Muscle layer of colon (tissue), 2 donors: ENCODE data around the gene SYNPO2.

ENCODE experiments used
- H3K27ac ChIP-seq: one replicate; pipeline ENCODE4 v1.7.0; 2013; ENCODE audit warnings: low read depth, mild to moderate bottlenecking, low read length, moderate library complexity
- H3K27me3 ChIP-seq, 2 donors: one replicate each; pipeline ENCODE4 v1.7.0; 2013; ENCODE audit warnings: low read length in 2 of 2, mild to moderate bottlenecking in 2 of 2; ENCODE audit not compliant: insufficient read depth in 2 of 2, control insufficient read depth in 1 of 2
- H3K36me3 ChIP-seq: one replicate; pipeline ENCODE4 v1.7.0; 2013; ENCODE audit warnings: mild to moderate bottlenecking, low read length; ENCODE audit not compliant: insufficient read depth
- H3K4me1 ChIP-seq: one replicate; pipeline ENCODE4 v1.7.0; 2013; ENCODE audit warnings: mild to moderate bottlenecking, low read length; ENCODE audit not compliant: insufficient read depth
- H3K4me3 ChIP-seq, 2 donors: one replicate each; pipeline ENCODE4 v1.7.0; 2013; ENCODE audit warnings: low read length in 2 of 2, low read depth in 1 of 2, mild to moderate bottlenecking in 1 of 2, moderate library complexity in 1 of 2
- H3K9ac ChIP-seq: one replicate; pipeline ENCODE4 v1.7.0; 2013; ENCODE audit warnings: low read length
- H3K9me3 ChIP-seq: one replicate; pipeline ENCODE4 v1.7.0; 2013; ENCODE audit warnings: mild to moderate bottlenecking, low read length
- donor health status: abdominal sarcoma.
- donor health status: Adenocarcinoma of cecum.

The SYNPO2 gene

DNA sequence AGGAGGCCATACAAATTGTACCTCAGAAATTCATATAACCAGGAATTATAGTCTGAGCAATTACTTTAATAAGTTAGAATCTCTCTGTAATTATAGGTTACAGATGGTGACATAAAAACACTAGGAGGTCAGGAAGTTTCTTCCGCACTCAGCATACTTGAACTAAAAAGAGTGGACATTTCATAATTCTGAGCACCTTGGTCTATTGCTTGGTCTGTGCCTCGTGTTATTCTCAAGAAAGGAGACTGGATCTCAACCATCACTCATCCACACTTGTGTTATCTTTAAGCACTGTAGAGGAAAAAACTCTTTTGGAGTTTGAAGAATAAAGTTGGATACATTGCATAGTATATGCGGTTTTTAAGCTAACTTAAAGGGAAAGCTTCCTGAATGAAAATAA is 91.1 kb downstream of the SYNPO2 start:
- H3K27ac ChIP-seq, result no peak overlapping the region
- H3K4me1 ChIP-seq, result peaks cover 69% of the 10 kb centered on the region
- no peak overlapping the region for H3K9ac ChIP-seq

DNA sequence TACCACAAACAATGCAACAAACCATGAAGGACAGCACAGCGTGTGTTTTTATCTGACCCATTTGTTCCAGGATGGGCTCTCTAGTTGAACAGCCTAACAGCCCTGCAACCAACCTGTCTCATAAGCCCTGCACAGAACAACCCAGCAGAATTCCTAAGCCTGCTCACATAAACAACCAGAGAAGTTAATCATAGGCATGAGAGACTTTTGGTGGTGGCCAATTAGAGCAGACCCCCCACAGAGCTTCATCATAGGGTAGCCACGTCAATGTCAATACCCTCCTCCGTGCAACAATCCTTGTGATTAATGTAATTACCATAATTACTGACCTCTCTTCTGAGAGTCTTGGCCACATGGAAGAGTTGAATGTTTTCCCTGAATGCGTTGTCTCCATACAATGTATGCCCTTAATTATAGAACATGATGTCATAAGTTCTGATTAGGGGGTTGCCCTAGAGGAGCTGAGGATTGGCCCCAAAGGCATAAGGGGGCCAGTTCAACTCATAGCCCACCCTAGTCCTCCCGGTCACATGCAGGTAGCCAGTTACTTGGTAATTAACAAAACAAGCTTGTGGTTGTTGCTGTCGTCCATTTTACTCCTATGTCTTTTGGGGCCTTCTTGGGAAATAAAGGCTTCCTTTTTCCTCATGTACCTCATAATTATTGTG is 92.7 kb downstream of the SYNPO2 start:
- no peaks in the 10 kb centered on the region for H3K9me3 ChIP-seq

More for the DNA sequence above, 91.1 kb downstream of the SYNPO2 start:
- Histone ChIP-seq H3K9me3 (no peaks in the 10 kb centered on the region), H3K4me3 (no peak overlapping the region), H3K27me3 (no peaks in the 10 kb centered on the region), H3K36me3 (no peaks in the 10 kb centered on the region)

DNA sequence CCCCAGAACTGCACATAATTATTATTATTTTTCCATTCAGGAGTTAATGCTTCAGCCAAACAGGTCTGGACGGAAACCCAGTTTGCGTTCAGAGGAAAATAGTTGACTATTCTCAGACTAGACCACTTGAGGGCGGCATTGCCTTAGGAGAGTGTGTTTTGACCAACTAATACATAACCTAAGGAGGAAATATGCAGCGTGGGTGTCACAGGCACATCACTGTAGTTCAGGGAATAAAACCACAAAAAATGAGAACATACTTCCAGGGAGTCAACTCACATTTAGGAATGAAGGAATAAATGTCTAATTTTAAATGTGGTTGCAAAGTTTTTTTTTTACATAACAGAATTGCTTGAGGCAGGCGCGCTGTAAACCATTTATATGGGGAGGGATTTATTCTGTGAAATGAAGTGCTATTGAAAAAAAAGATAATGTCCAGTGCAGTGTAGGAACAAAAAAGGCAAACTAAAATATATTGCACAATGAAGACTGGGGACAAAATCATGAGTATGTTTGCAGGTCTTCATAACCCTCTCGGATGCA is 93.3 kb downstream of the SYNPO2 start:
- no peak overlapping the region for H3K9ac ChIP-seq
- peaks cover 77% of the 10 kb centered on the region for H3K4me1 ChIP-seq
- peak overlapping the region; percentile 65 for H3K27ac ChIP-seq
- no peaks in the 10 kb centered on the region for H3K9me3 ChIP-seq
- H3K4me3 ChIP-seq, result peak overlapping the region in 1 of 2 donors; percentile 6
- no peaks in the 10 kb centered on the region for H3K36me3 ChIP-seq
- no peaks in the 10 kb centered on the region for H3K27me3 ChIP-seq

More for the DNA sequence above, 92.7 kb downstream of the SYNPO2 start:
- Histone ChIP-seq H3K4me3 (no peak overlapping the region), H3K9ac (peak overlapping the region; percentile 21), H3K27ac (peak overlapping the region; percentile 65), H3K27me3 (no peaks in the 10 kb centered on the region), H3K4me1 (peaks cover 72% of the 10 kb centered on the region), H3K36me3 (no peaks in the 10 kb centered on the region)

DNA sequence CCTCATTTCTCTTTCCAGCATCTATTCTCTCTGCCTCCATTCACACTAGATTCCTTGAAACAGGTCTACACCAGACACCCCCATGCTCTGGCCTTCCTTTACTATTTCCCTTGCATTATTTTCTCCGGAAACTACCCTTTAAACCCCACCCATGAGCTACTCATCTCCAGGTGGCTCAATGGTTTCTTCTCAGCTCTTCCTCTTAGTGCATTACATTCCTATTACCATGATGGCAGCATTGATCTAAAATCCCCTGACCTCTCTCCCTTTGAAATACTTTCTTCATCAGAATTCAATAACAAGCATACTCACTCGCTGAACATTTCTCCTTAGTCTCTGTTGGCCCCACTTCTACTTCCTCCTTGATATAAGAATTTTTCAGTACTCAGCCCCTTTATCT is 94.6 kb downstream of the SYNPO2 start:
- Histone ChIP-seq H3K36me3 (no peaks in the 10 kb centered on the region), H3K27ac (peak overlapping the region; percentile 65), H3K27me3 (no peaks in the 10 kb centered on the region), H3K4me3 (no peak overlapping the region), H3K4me1 (peaks cover 83% of the 10 kb centered on the region), H3K9me3 (no peaks in the 10 kb centered on the region), H3K9ac (no peak overlapping the region)

DNA sequence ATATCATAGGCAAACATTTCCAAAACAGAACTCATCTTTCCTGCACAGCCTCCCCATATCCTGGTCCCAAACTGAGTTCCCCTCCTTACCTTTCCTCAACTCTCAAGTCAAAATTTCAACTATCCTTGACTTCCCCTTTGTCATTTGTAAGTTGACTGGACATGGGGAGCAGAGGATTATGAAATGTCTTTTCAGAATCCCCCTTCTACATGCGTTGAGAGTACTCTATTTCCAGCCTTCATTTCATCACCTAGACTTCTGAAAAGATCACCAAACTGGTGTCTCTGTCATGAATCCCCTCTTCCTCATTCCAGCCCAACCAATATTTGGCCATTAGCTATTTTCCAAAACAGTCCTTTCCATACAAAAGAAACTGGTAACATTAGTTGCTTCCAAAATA is 95.2 kb downstream of the SYNPO2 start:
- H3K36me3 ChIP-seq, result no peaks in the 10 kb centered on the region
- no peak overlapping the region for H3K4me3 ChIP-seq
- no peak overlapping the region for H3K9ac ChIP-seq
- H3K27me3 ChIP-seq, result no peaks in the 10 kb centered on the region
- H3K4me1 ChIP-seq, result peaks cover 88% of the 10 kb centered on the region
- H3K9me3 ChIP-seq, result no peaks in the 10 kb centered on the region
- peak overlapping the region; percentile 46 for H3K27ac ChIP-seq

DNA sequence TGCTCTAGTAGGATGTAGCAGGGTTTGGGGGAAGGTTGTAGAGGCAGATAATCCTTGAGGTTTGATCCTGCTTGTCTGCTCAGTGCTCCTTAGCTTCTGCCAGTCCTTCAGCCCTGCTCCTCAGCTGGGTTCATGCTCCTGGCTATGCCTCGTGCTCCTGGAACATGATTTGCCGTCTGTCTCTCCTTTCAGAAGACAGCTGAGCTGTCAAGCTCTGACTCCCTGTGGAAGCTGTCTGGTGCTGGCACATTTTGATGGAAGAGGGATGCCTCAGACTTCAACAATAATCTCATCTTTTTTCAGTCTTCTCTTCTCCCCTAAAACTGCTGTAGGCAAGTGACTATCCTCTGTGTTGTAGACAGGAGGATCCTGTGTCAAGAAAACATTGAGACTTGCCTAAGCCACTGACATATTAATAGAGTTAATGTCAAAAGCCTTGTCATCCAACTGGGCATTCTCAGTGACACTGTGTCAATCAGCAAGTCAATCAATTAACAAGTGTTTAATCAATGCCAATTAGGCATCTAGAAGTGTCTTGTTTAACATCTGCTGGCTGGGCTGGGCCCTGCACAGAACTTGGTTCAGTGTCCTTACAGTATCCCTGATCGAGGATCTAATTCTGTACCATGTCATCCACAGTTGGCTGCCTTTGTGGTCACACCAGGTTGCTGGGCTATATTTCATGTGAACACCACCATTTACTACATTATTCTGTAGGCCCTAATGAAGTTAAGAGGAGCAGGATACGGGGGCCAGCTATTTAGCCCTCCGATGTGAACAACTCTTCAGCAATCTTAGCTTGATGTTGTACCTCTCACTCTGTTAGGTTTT is 96.7 kb downstream of the SYNPO2 start:
- no peak overlapping the region for H3K4me3 ChIP-seq
- H3K9ac ChIP-seq, result no peak overlapping the region
- H3K4me1 ChIP-seq, result peaks cover 94% of the 10 kb centered on the region
- H3K27ac ChIP-seq, result no peak overlapping the region
- no peaks in the 10 kb centered on the region for H3K9me3 ChIP-seq
- H3K27me3 ChIP-seq, result no peaks in the 10 kb centered on the region
- H3K36me3 ChIP-seq, result peaks cover 6% of the 10 kb centered on the region

DNA sequence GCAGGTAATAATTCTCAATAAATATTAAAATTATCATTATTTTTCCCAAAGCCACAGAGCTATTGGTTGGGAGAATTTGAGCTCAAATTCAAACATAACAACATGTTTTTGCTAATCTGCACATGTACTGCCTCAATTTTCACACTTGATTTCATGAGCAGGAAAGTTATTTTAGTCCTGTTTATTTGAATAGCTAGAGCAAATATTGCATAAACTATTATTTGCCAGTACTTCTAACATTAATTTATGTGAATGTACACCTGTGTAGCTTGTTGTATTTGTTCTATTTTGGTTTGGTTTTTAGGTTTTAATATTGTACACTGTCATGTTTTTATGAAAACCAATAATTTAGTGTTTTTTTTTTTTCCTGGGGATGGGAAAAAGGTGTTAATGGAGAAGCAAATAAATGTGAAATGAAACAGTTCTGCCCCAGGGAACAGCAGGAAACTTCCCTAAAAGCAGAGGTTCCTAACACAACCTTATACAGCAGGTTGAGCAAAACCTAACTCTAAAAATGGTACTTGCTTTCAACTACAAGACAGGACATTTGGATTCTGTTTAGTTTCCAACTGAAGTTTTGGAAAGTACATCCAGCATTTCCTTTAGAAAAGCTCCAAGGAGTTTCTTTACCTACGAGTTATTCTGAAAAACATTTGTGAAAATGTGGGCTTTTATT is 99.4 kb downstream of the SYNPO2 start:
- no peaks in the 10 kb centered on the region for H3K27me3 ChIP-seq
- peaks cover 6% of the 10 kb centered on the region for H3K36me3 ChIP-seq
- peaks cover 89% of the 10 kb centered on the region for H3K4me1 ChIP-seq
- H3K9ac ChIP-seq, result peak overlapping the region; percentile 33
- peak overlapping the region; percentile 61 for H3K27ac ChIP-seq
- H3K4me3 ChIP-seq, result no peak overlapping the region
- H3K9me3 ChIP-seq, result no peaks in the 10 kb centered on the region

DNA sequence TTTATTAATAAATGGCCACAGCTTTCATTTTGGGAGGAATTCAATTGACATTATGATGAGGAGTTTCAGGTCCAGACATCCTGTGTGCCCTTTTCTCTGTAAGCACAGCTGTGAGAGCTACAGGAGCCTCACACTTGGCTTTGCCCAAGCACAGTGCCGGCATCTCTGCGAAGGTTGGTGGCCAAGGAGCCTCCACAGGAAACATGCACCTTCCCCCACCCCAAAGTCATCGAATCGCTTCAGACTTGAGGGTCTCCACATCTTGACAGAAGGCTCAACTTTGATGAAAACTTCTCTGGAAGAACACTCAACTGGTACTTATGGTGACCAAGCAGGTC is 100.0 kb downstream of the SYNPO2 start:
- Histone ChIP-seq H3K36me3 (peaks cover 6% of the 10 kb centered on the region), H3K27me3 (no peaks in the 10 kb centered on the region), H3K4me1 (peaks cover 89% of the 10 kb centered on the region), H3K9me3 (no peaks in the 10 kb centered on the region), H3K9ac (peak overlapping the region; percentile 33), H3K4me3 (no peak overlapping the region), H3K27ac (peak overlapping the region; percentile 61)

DNA sequence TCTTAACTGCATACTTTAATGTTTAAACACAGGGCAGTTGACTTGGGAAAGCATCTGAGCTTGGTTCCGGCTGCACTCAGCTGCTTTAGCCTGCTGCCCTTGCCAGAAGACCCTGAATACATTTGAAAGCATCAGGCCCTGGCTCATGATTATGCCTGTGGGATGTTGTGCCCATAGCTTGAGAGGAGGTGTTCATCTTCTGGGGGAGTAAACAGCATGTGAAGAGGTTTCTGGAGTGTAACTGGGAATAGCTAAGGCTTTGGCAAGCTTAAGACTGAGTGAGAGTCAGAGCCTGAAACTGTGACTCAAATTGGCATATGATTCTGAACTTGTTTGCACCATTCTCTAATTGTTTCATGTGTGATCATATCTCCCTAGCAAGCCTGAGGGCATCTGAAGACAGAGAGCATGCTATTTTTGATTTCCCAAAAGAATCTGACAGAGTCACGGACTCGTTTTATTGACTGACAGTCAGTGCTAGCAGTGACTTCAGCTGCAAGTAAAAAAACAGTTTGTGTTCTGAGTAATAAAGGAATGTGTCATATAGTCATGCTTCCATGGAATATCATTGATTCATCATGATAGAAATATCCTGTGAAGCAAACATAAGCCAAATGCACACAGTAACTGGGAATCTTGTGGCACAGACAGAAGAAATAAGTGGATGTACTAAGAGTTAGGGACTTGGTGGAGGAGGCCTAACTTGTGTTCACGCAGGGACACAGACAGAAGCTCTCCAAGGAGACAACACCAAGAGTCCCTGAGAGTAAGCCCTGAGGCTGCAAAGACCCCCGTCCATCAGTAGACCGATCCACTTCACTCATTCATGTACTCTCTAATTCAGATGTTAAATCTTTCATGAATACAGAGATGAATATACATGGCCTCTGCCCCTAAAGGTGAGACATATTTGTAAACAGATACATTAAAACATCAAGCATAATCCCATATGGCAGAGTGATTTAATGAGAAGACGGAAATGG is 100.7 kb downstream of the SYNPO2 start:
- Histone ChIP-seq H3K36me3 (peaks cover 6% of the 10 kb centered on the region), H3K4me3 (peak overlapping the region in 1 of 2 donors; percentile 7), H3K4me1 (peaks cover 90% of the 10 kb centered on the region), H3K9me3 (no peaks in the 10 kb centered on the region), H3K27ac (peak overlapping the region; percentile 61), H3K9ac (peak overlapping the region; percentile 33), H3K27me3 (no peaks in the 10 kb centered on the region)

DNA sequence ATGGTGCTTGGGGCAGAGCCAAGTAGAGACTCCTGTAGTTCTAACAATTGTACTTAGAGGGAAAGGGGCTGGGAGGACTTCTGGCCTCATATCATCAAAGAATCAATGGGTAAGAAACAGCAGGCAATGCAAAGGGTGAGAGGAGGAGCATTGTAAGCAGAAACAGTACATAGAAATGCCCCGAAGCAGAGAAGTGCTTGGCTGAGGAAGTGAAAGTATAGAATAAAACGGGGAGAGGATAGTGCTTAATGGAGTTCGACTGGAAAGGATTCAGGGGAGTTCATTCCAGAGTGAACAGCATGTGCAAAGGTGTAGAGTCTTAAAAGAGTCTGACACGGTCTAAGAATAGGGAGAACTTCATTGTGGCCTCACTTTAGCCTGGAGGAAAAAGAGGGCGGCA is 103.0 kb downstream of the SYNPO2 start:
- Histone ChIP-seq H3K27me3 (no peaks in the 10 kb centered on the region), H3K9ac (no peak overlapping the region), H3K36me3 (peaks cover 6% of the 10 kb centered on the region), H3K4me1 (peaks cover 89% of the 10 kb centered on the region), H3K27ac (peak overlapping the region; percentile 68), H3K9me3 (no peaks in the 10 kb centered on the region), H3K4me3 (peak overlapping the region; percentile 7 to 18)
